HG03280 (cell line): ENCODE data around the gene CR1L.
"Not testable (repeated sequence)": the region's sequence is repeated elsewhere in the genome, so short reads cannot be mapped to it uniquely, and the experiment has no call there.

ENCODE experiments used
- ATAC-seq: cut with Tn5 transposase; IDR thresholded peaks from one replicate; pipeline ENCODE4 v1.9.1; 2021; ENCODE audit warnings: mild to moderate bottlenecking, moderate library complexity; ENCODE audit not compliant: unreplicated experiment

The CR1L gene

GRCh38 chr1:207645635-207646081 lies 725 bp downstream of the CR1L start:
- ATAC-seq: no peak

GRCh38 chr1:207646171-207646570 lies 1.2 kb downstream of the CR1L start:
- no peak for ATAC-seq

- ATAC-seq: no peak
Measured at GRCh38 chr1:207646944-207647579, 2.1 kb downstream of the CR1L start.

- no peak for ATAC-seq
Measured at GRCh38 chr1:207647671-207648333, 2.9 kb downstream of the CR1L start.

- no peak for ATAC-seq
Measured at GRCh38 chr1:207648334-207649209, 3.6 kb downstream of the CR1L start.

GRCh38 chr1:207649210-207649753 lies 4.3 kb downstream of the CR1L start:
- no peak for ATAC-seq

- no peak for ATAC-seq
Measured at GRCh38 chr1:207649865-207650580, 5.1 kb downstream of the CR1L start.

GRCh38 chr1:207651583-207651982 lies 6.7 kb downstream of the CR1L start:
- no peak for ATAC-seq

- no peak for ATAC-seq
Measured at GRCh38 chr1:207654320-207654719, 9.4 kb downstream of the CR1L start.

- no peak for ATAC-seq
Measured at GRCh38 chr1:207658408-207658807, 13.5 kb downstream of the CR1L start.

GRCh38 chr1:207658904-207659485 lies 14.1 kb downstream of the CR1L start:
- no peak for ATAC-seq

- no peak for ATAC-seq
Measured at GRCh38 chr1:207659545-207660153, 14.7 kb downstream of the CR1L start.

- ATAC-seq: not testable (repeated sequence)
Measured at GRCh38 chr1:207661420-207661819, 16.5 kb downstream of the CR1L start.

GRCh38 chr1:207666342-207666741 lies 21.4 kb downstream of the CR1L start:
- ATAC-seq: no peak

- no peak for ATAC-seq
Measured at GRCh38 chr1:207669528-207670009, 24.6 kb downstream of the CR1L start.

GRCh38 chr1:207670192-207670591 lies 25.3 kb downstream of the CR1L start:
- peak; percentile 71 for ATAC-seq

GRCh38 chr1:207670997-207671396 lies 26.1 kb downstream of the CR1L start:
- no peak for ATAC-seq

- ATAC-seq: no peak
Measured at GRCh38 chr1:207672522-207673130, 27.7 kb downstream of the CR1L start.

GRCh38 chr1:207673399-207673798 lies 28.5 kb downstream of the CR1L start:
- no peak for ATAC-seq
